SK-N-SH (cell line): ENCODE data around the gene BGN. TPM values are rescaled to one million over a fixed set of nuclear protein-coding genes. Genes with fewer than 3 reads are reported as not detected.

Experiments
- CTCF ChIA-PET: fragments of 300-600, 350-600 bp; formaldehyde crosslinking; extraction: SDS; loops from one replicate; lab custom pipeline; 2021; lab: Yijun Ruan, JAX
- POLR2A ChIA-PET: fragments of 350-600 bp; sonication (Branson Sonifier 250); formaldehyde crosslinking; extraction: SDS; loops from one replicate; lab custom pipeline; 2020; ENCODE audit warnings: antibody characterized with exemption, inconsistent platforms; lab: Yijun Ruan, JAX
- DNase-seq: peaks from one replicate; pipeline ENCODE4 v3.0.0; 2012
- H2AFZ ChIP-seq: fragments of 200-600 bp; sonication (generic); 2 replicates; pipeline ENCODE4 v1.8.1; 2016; ENCODE audit warnings: antibody characterized with exemption, mild to moderate bottlenecking, low read depth
- H3F3A ChIP-seq: fragments of 200-600 bp; sonication (generic); replicated peaks from 2 replicates; pipeline ENCODE3; 2016; ENCODE audit warnings: antibody characterized with exemption, mild to moderate bottlenecking; ENCODE audit not compliant: insufficient read depth
- H3K27ac ChIP-seq, 2 experiments: fragments of 200-500 bp in 1 of 2; fragments of 200-600 bp in 1 of 2; sonication (Bioruptor generic) in 1 of 2; sonication (generic), shearing (Covaris generic) in 1 of 2; 2 replicates each; pipeline versions ENCODE4 v1.5.1 to v1.6.1; 2014 to 2016; ENCODE audit warnings: low read depth in 2 of 2, inconsistent platforms in 1 of 2, low read length in 1 of 2, mild to moderate bottlenecking in 1 of 2, mixed read lengths in 1 of 2
- H3K27me3 ChIP-seq: fragments of 200-600 bp; sonication (generic), shearing (Covaris generic); 2 replicates; pipeline ENCODE4 v1.6.1; 2016; ENCODE audit warnings: mixed run types; ENCODE audit not compliant: insufficient read depth
- H3K36me3 ChIP-seq, 2 experiments: fragments of 200-500 bp in 1 of 2; fragments of 200-600 bp in 1 of 2; sonication (Bioruptor generic) in 1 of 2; sonication (generic) in 1 of 2; replicated peaks in 1 of 2; 2 replicates each; pipeline versions ENCODE3 to v1.5.1; 2014 to 2016; ENCODE audit warnings: low read length in 1 of 2, mild to moderate bottlenecking in 1 of 2; ENCODE audit not compliant: insufficient read depth in 2 of 2, control insufficient read depth in 1 of 2
- H3K4me1 ChIP-seq, 2 experiments: fragments of 200-500 bp in 1 of 2; fragments of 200-600 bp in 1 of 2; sonication (Bioruptor generic) in 1 of 2; sonication (generic), shearing (Covaris generic) in 1 of 2; 2 replicates each; pipeline versions ENCODE4 v1.5.1 to v1.6.1; 2014 to 2016; ENCODE audit warnings: low read depth in 1 of 2, low read length in 1 of 2, mixed run types in 1 of 2; ENCODE audit not compliant: insufficient read depth in 2 of 2, control insufficient read depth in 1 of 2
- H3K4me2 ChIP-seq: fragments of 200-600 bp; sonication (generic), shearing (Covaris generic); 2 replicates; pipeline ENCODE4 v1.6.1; 2017; ENCODE audit warnings: mixed run types
- H3K4me3 ChIP-seq, 2 experiments: fragments of 200-500 bp in 1 of 2; fragments of 200-600 bp in 1 of 2; sonication (Bioruptor generic) in 1 of 2; sonication (generic), shearing (Covaris generic) in 1 of 2; 2 replicates each; pipeline versions ENCODE4 v1.5.1 to v1.8.1; 2014 to 2016; ENCODE audit warnings: low read depth in 2 of 2, inconsistent platforms in 1 of 2, low read length in 1 of 2, mild to moderate bottlenecking in 1 of 2, mixed read lengths in 1 of 2, moderate library complexity in 1 of 2
- H3K79me2 ChIP-seq: fragments of 200-600 bp; sonication (generic); 2 replicates; pipeline ENCODE4 v1.8.1; 2017; ENCODE audit warnings: mild to moderate bottlenecking; ENCODE audit not compliant: insufficient read depth
- H3K9ac ChIP-seq: fragments of 200-600 bp; sonication (generic); 2 replicates; pipeline ENCODE4 v1.6.1; 2017; ENCODE audit warnings: mixed run types
- H3K9me2 ChIP-seq: fragments of 200-600 bp; sonication (generic); 2 replicates; pipeline ENCODE4 v1.6.1; 2017; ENCODE audit warnings: mixed run types
- H3K9me3 ChIP-seq: fragments of 200-600 bp; sonication (generic); 2 replicates; pipeline ENCODE4 v1.6.1; 2017; ENCODE audit warnings: mixed run types, mild to moderate bottlenecking, moderate library complexity
- H4K20me1 ChIP-seq: fragments of 200-600 bp; sonication (generic); 2 replicates; pipeline ENCODE4 v1.6.1; 2017; ENCODE audit warnings: mild to moderate bottlenecking, mixed run types; ENCODE audit not compliant: insufficient read depth
- CHD2 ChIP-seq: fragments of 150-350 bp; IDR thresholded peaks from 2 replicates; pipeline ENCODE4 v1.6.1; 2018; ENCODE audit warnings: low read length; ENCODE audit not compliant: partially characterized antibody
- EZH2phosphoT487 ChIP-seq: fragments of 200-600 bp; sonication (generic); IDR thresholded peaks from 2 replicates; pipeline ENCODE4 v1.6.1; 2017; ENCODE audit warnings: low read depth, mixed run types, mild to moderate bottlenecking, antibody characterized with exemption, moderate library complexity, borderline replicate concordance
- FOSL2 ChIP-seq: IDR thresholded peaks from 2 replicates; pipeline ENCODE4 v1.4.0; 2012; ENCODE audit warnings: low read depth, mild to moderate bottlenecking, moderate library complexity, borderline replicate concordance
- FOXJ3 ChIP-seq: sonication (generic); formaldehyde crosslinking; IDR thresholded peaks from 2 replicates; pipeline ENCODE4 v1.5.1; 2020; ENCODE audit warnings: mild to moderate bottlenecking, missing genetic modification reagents
- GABPA ChIP-seq: IDR thresholded peaks from 2 replicates; pipeline ENCODE4 v1.4.0; 2012; ENCODE audit warnings: low read depth, mild to moderate bottlenecking
- GATA2 ChIP-seq: sonication (generic); formaldehyde crosslinking; IDR thresholded peaks from 2 replicates; pipeline ENCODE4 v1.5.0; 2020; ENCODE audit warnings: mild to moderate bottlenecking, missing genetic modification reagents
- MEF2A ChIP-seq: IDR thresholded peaks from 2 replicates; pipeline ENCODE4 v1.4.0; 2012; ENCODE audit warnings: low read depth, borderline replicate concordance
- NFIC ChIP-seq: IDR thresholded peaks from 2 replicates; pipeline ENCODE4 v1.4.0; 2012; ENCODE audit warnings: borderline replicate concordance
- PBX3 ChIP-seq: IDR thresholded peaks from 2 replicates; pipeline ENCODE4; 2012
- RAD21 ChIP-seq: IDR thresholded peaks from 2 replicates; pipeline ENCODE4 v1.6.1; 2012; ENCODE audit warnings: mild to moderate bottlenecking, low read length
- RFX5 ChIP-seq: IDR thresholded peaks from 2 replicates; pipeline ENCODE4 v1.6.1; 2012; ENCODE audit warnings: mild to moderate bottlenecking, improper control_type of control experiment, low read length
- SIN3A ChIP-seq: IDR thresholded peaks from 2 replicates; pipeline ENCODE4 v1.6.1; 2012; ENCODE audit warnings: low read depth, mild to moderate bottlenecking, low read length, moderate library complexity, borderline replicate concordance
- TAF1 ChIP-seq: IDR thresholded peaks from 2 replicates; pipeline ENCODE4 v1.6.1; 2012; ENCODE audit warnings: low read depth, mild to moderate bottlenecking, low read length, moderate library complexity, borderline replicate concordance
- USF1 ChIP-seq: IDR thresholded peaks from 2 replicates; pipeline ENCODE4 v1.4.0; 2012; ENCODE audit warnings: low read depth, borderline replicate concordance
- ZBTB33 ChIP-seq: IDR thresholded peaks from 2 replicates; pipeline ENCODE4 v1.4.0; 2012; ENCODE audit warnings: low read depth, borderline replicate concordance
- WGBS: methylation state at CpG from one replicate; pipeline ENCODE4 v1.1.6; 2017; ENCODE audit warnings: low lambda C conversion rate; 5-methylcytosine and 5-hydroxymethylcytosine counted together
- polyA plus RNA-seq, 3 experiments: library from polyadenylated mRNA; depleted of rRNA; stranded (reverse); fragments of >200 nt; gene quantifications; 2 replicates each; pipeline ENCODE4 v1.2.3, GENCODE V29; 2012

Gene BGN
- polyA plus RNA-seq, 1 of the 3 experiments (the other 2 are of a cell fraction): 28.9 TPM

- TF ChIP-seq PBX3: no peak
Measured at GRCh38 chrX:153481043-153481442, 13.7 kb upstream of the BGN start (continued).

GRCh38 chrX:153482376-153483015, 12.3 kb upstream of the BGN start:
- H4K20me1 ChIP-seq: no peaks in the 10 kb centered on the region
- CTCF ChIA-PET: interaction anchor here (1.2 to 2.0 kb wide), 3 partner anchors 11 to 24 kb away, joined by 3 to 8 read pairs (median 4); no protein-coding TSS in a partner anchor
- 59% methylated on average over 14 of the region's 23 CpGs for WGBS

GRCh38 chrX:153485396-153486080, 9.2 kb upstream of the BGN start:
- Histone ChIP-seq H2AFZ (no peak overlapping the region), H3K9me2 (no peaks in the 10 kb centered on the region), H3K4me1 (peaks cover 0 to 52% of the 10 kb centered on the region in 2 experiments; a peak in 2 of 4 replicates), H3K36me3 (no peaks in the 10 kb centered on the region), H3K4me3 (no peak overlapping the region), H3K9me3 (no peaks in the 10 kb centered on the region), H3K4me2 (no peak overlapping the region), H3K27me3 (no peaks in the 10 kb centered on the region), H3K27ac (no peak overlapping the region; a peak in 1 of 4 replicates), H4K20me1 (no peaks in the 10 kb centered on the region), H3F3A (no peaks in the 10 kb centered on the region), H3K79me2 (no peaks in the 10 kb centered on the region), H3K9ac (no peak overlapping the region)
- 82% methylated on average over 15 of the region's 30 CpGs for WGBS
- POLR2A ChIA-PET: no interaction called here
- DNase-seq: no peak
- TF ChIP-seq USF1 (no peak), MEF2A (no peak), CHD2 (no peak), RAD21 (no peak), FOXJ3 (no peak), GABPA (no peak), GATA2 (no peak), FOSL2 (no peak)
- CTCF ChIA-PET: interaction anchor here (0.5 to 2.2 kb wide), 4 partner anchors 9 to 25 kb away, joined by 3 to 7 read pairs (median 6); no protein-coding TSS in a partner anchor

More at GRCh38 chrX:153482376-153483015, 12.3 kb upstream of the BGN start:
- no peak for TF ChIP-seq RAD21
- TF ChIP-seq EZH2phosphoT487: no peak
- TF ChIP-seq ZBTB33: no peak
- no peak for TF ChIP-seq TAF1
- TF ChIP-seq SIN3A: no peak
- TF ChIP-seq RFX5: no peak
- TF ChIP-seq NFIC: no peak
- no peak for DNase-seq
- Histone ChIP-seq H3K27me3 (no peaks in the 10 kb centered on the region), H3K9ac (no peak overlapping the region), H3K9me3 (no peaks in the 10 kb centered on the region), H2AFZ (no peak overlapping the region), H3K4me3 (no peak overlapping the region), H3K36me3 (no peaks in the 10 kb centered on the region), H3K27ac (no peak overlapping the region; a peak in 1 of 4 replicates), H3K4me2 (no peak overlapping the region), H3K79me2 (no peaks in the 10 kb centered on the region), H3K9me2 (no peaks in the 10 kb centered on the region), H3K4me1 (peaks cover 7 to 40% of the 10 kb centered on the region in 2 experiments; a peak in 3 of 4 replicates), H3F3A (no peaks in the 10 kb centered on the region)
- POLR2A ChIA-PET: no interaction called here
